A204.1 (cell line): ENCODE data around the gene USF1.
"Not testable (repeated sequence)": the region's sequence is repeated elsewhere in the genome, so short reads cannot be mapped to it uniquely, and the experiment has no call there.

Source experiments
- FAIRE-seq: peaks from 2 replicates; lab custom pipeline; 2012; peaks lifted over from hg19 to GRCh38; lab: Jason Lieb, UNC

USF1 gene

GRCh38 chr1:161018631-161018930 is 27.2 kb downstream of the USF1 start:
- FAIRE-seq = no peak

GRCh38 chr1:161017756-161018630 is 27.8 kb downstream of the USF1 start:
- FAIRE-seq = no peak

- not testable (repeated sequence) for FAIRE-seq
Observed at GRCh38 chr1:161017181-161017580, 28.6 kb downstream of the USF1 start.

- not testable (repeated sequence) for FAIRE-seq
Observed at GRCh38 chr1:161016683-161017082, 29.1 kb downstream of the USF1 start.

GRCh38 chr1:161013488-161014230 is 32.1 kb downstream of the USF1 start:
- FAIRE-seq = no peak

GRCh38 chr1:161013131-161013487 is 32.7 kb downstream of the USF1 start:
- no peak for FAIRE-seq

GRCh38 chr1:161012420-161012819 is 33.4 kb downstream of the USF1 start:
- FAIRE-seq = no peak

GRCh38 chr1:161009602-161010211 is 36.1 kb downstream of the USF1 start:
- FAIRE-seq = no peak

GRCh38 chr1:161008869-161009510 is 36.8 kb downstream of the USF1 start:
- FAIRE-seq = no peak

- FAIRE-seq = no peak
Observed at GRCh38 chr1:161007369-161007768, 38.4 kb downstream of the USF1 start.

GRCh38 chr1:161006563-161006962 is 39.2 kb downstream of the USF1 start:
- no peak for FAIRE-seq

GRCh38 chr1:161001525-161001924 is 44.3 kb downstream of the USF1 start:
- FAIRE-seq = no peak

- FAIRE-seq = no peak
Observed at GRCh38 chr1:161000736-161001480, 44.9 kb downstream of the USF1 start.

GRCh38 chr1:160999376-160999775 is 46.4 kb downstream of the USF1 start:
- no peak for FAIRE-seq

- FAIRE-seq = no peak
Observed at GRCh38 chr1:160997323-160998038, 48.3 kb downstream of the USF1 start.

GRCh38 chr1:160996178-160996577 is 49.6 kb downstream of the USF1 start:
- FAIRE-seq = no peak

GRCh38 chr1:160993544-160994193 is 52.1 kb downstream of the USF1 start:
- peak; percentile 89 for FAIRE-seq

- not testable (repeated sequence) for FAIRE-seq
Observed at GRCh38 chr1:160992036-160992435, 53.7 kb downstream of the USF1 start.
